GM18526 (cell line): Measurements from ENCODE around the gene PLEKHM1.
A peak's percentile ranks its signal among the peaks of the same experiment; 100 is the strongest.

Experiments
- POLR2A ChIP-seq: IDR thresholded peaks from 3 replicates; pipeline ENCODE4 v1.6.1; 2011; ENCODE audit not compliant: insufficient read length; ENCODE audit errors: extremely low read depth

Gene PLEKHM1

GRCh38 chr17:45490615-45491433 lies at the start of gene PLEKHM1:
TSS of gene PLEKHM1 (minus strand) at chr17:45490721. CDS start at chr17:45482484, 8,237 bp downstream.
- TF ChIP-seq POLR2A, result peak; percentile 45

GRCh38 chr17:45451131-45451530 lies 39.4 kb downstream of the PLEKHM1 start:
- TF ChIP-seq POLR2A, result no peak

GRCh38 chr17:45441526-45442310 lies 48.8 kb downstream of the PLEKHM1 start:
- TF ChIP-seq POLR2A, result no peak

GRCh38 chr17:45440161-45440778 lies 50.3 kb downstream of the PLEKHM1 start:
- TF ChIP-seq POLR2A, result no peak

GRCh38 chr17:45438931-45439610 lies 51.5 kb downstream of the PLEKHM1 start:
- no peak for TF ChIP-seq POLR2A

DNA sequence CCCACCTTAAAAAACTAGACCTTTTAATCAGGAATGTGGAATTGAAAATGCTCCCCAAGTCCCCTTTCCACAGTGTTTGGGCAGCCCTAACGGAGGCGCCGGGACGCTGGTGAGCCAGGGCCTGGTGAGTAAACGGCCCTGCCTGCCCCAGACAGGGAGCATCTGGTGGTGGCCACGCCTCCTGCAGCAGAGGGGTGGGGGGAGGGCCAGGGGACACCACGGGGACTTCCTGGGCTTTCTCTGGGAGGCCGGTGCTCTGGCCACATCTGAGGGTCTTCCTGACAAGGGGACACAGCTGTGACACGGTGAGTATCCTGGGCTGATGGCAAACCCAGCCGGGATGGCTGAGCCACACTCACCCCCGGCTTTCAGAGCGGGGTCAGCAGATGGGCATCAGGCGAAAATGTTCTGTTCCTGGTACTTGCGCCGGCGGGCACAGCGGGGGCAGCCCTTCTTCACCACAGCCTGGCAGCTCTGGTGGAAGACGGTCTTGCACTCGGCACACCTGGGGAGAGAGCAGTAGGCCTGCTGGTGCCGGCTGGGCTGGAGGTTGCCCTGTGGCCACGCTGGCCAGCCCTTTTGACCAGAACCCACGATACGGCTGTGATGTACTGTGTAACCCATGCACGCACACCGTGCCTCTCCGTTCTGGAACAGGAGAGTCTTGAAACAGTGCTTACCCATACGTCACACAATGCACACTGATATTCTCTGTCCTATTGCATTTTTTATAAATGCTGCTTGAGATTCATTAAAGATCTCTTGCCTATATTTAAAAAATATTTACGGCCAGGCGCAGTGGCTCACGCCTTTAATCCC lies 52.8 kb downstream of the PLEKHM1 start:
- TF ChIP-seq POLR2A, result no peak

- no peak for TF ChIP-seq POLR2A
Measured at GRCh38 chr17:45436625-45437464, 53.7 kb downstream of the PLEKHM1 start.

- TF ChIP-seq POLR2A, result no peak
Measured at GRCh38 chr17:45436161-45436560, 54.4 kb downstream of the PLEKHM1 start.

DNA sequence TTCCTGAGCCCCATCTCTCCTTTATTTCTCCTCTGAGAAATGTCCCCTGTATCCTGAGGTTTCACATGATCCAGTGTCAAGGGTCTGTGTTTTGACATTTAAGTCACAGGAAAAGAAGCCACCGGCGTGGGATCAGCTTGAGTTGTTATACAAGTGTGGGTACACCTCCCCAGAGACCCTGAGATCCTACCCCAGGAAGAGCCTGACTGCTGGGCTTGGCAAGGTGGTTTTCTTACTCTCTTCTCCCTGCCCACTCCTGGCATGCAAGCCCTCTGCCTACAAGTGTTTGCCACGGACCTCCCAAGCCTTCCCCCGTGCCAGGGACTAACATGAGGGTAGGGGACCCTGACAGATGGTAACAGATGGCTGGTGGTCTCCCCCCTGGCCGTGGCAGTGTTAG lies 55.0 kb downstream of the PLEKHM1 start:
- TF ChIP-seq POLR2A, result no peak

GRCh38 chr17:45433159-45433535 lies 57.4 kb downstream of the PLEKHM1 start:
- TF ChIP-seq POLR2A, result no peak

GRCh38 chr17:45432405-45433158 lies 57.9 kb downstream of the PLEKHM1 start, which contains the start of gene ARHGAP27:
TSS of gene ARHGAP27 (minus strand) at chr17:45432870. CDS start at chr17:45430279, 2,591 bp downstream.
- TF ChIP-seq POLR2A, result no peak

GRCh38 chr17:45431531-45432404 lies 58.8 kb downstream of the PLEKHM1 start:
- peak; percentile 46 for TF ChIP-seq POLR2A
